IPS-18c (cell line): Measurements from ENCODE around the gene DISP3.
A peak's percentile ranks its signal among the peaks of the same experiment; 100 is the strongest.

ENCODE experiments used
- H3K4me3 ChIP-seq: 2 replicates; pipeline ENCODE4 v1.7.0; 2013; ENCODE audit warnings: low read depth, mild to moderate bottlenecking, low read length, moderate library complexity; ENCODE audit not compliant: insufficient read depth
- H3K9me3 ChIP-seq: one replicate; pipeline ENCODE4 v1.6.1; 2013; ENCODE audit warnings: mild to moderate bottlenecking, low read length, moderate library complexity; ENCODE audit not compliant: control insufficient read depth, insufficient read depth

The DISP3 gene

DNA sequence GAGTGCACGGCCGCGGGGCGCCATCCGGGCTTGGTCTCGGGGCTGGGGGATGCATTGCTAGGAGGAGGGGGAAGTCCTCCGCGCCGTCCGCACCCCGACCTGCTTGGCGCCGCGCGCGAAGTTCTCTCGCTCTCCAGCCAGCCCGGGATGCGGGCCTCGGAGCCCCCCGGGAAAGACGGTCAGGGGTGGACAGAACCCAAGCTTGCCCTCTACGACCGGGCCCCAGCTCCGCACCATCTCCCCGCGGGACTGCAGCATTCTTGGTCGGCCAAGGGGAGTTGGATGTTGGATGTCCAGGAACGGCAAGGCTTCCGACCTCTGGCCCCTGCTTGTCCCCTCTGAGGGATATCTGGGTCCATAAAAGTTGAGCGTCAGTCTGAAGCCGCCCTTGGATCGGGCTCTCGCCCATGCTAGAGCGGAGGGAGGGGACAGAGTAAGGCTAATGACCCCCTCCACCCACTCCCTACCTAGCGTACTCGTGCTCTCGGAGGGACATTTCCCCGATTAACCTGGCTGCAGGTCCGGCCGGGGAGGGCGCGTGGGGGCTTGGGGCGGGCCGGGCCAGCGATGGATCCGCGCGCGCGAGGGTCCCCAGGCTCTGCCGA is 522 bp downstream of the DISP3 start:
- H3K9me3 ChIP-seq: no peaks in the 10 kb centered on the region
- H3K4me3 ChIP-seq: peak overlapping the region; percentile 92

DNA sequence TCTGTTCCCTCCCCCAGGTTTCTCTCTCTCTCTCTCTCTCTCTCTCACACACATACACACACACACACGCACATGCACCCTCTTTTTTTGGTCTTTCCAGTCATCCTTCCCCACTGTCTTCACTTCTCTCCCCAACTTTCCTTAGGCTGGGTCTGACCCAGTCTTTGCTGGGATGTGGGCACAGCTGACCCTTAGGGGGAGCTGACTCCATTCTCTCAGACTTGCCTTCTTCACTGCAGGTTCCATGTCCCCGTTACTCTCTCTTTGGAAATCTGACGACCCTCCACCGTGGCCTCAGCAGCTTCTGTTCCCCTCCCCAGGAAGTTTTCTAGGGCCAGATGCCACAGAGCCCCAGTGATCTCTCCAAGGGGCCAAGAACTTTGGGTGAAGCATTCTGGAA is 2.1 kb downstream of the DISP3 start:
- Histone ChIP-seq H3K4me3 (no peak overlapping the region), H3K9me3 (no peaks in the 10 kb centered on the region)

DNA sequence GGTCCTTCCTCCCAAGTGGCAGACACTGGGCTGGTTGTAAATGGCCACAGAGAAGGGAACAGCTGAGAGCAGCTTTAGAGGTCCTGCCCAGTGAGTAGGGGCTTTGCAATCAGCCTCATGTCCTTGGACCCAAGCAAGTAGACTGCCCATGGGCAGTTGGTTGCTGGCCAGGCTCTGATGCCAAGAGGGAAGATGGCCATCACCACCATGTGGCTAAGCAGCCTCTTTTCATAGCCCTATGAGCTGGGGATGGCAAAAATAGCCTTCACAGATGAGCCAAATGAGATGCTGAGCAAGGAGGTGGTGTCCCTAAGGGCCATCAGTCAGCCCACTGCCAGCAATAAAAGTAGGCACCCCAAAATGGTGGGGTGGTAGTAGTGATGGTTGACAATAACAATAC is 3.2 kb downstream of the DISP3 start:
- Histone ChIP-seq H3K4me3 (no peak overlapping the region), H3K9me3 (no peaks in the 10 kb centered on the region)

DNA sequence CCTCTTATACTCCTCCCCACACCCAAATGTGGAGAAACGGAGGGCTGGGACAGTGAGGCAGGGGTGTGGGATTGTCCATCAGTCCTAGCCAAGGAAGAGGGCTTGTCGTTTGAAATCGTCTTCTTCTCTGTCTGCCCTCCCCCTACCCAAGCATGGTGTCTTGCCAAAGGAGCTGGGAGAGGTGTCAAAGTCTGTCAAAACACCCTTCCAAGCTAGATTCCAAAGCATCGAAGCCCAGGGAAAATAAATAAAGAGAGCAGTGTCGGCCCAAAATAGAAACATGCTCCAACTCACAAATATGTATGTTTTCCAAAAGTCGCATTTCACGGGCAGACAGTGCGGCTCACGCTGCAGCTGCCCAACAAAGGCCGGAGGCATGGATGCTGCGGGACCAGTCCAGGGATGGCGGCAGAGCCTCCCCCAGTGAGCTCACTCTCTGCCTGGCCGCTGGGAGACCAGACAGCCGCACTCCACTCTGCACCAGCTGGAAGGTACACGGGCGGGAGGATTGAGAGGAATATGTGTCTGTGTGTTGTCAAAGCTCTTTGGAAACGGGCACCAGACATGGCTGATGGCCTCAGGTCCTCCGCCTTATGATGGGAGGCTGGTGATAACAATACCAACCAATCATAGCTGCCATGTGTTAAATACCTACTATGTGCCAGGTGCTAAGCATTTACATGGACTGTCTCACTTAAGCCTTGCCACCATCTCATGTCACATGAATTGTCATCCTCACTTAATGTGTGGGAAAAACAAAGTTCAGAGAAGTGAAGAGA is 3.9 kb downstream of the DISP3 start:
- Histone ChIP-seq H3K9me3 (no peaks in the 10 kb centered on the region), H3K4me3 (no peak overlapping the region)

DNA sequence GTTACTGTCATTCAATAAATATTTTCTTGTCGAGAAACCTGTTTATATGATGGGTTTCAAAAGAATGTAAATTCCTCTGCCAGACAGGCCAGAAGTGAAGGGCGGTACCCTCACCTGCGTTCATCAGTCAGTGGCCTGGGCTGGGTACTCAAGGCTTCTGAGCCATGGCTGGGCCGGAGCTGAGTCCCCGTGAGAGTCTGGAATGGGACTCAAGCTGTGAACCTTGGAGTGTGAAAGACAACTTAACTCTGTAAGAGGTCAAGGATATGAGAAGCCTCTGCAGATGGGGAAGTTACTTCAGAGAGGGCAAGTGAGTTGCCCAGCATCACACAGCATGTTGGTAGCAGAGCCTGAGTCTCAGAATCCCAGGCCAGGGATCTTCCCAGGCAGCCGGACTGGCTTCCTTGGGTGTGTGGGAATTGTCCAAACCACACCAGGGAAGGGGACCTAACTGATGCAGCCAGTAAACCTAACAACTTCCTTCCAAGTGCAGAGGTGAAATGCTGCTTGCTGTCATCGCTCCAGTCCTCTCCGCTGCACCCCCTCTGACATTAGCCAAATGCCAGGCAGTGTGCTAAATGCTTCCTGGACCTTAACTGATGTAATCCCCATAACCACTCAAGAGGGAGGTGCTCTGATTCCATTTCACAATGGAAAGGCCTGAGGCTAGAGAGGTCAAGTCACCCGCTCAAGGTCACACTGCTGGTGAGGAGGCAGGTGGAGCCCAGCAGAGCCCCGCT is 4.8 kb downstream of the DISP3 start:
- no peaks in the 10 kb centered on the region for H3K9me3 ChIP-seq

DNA sequence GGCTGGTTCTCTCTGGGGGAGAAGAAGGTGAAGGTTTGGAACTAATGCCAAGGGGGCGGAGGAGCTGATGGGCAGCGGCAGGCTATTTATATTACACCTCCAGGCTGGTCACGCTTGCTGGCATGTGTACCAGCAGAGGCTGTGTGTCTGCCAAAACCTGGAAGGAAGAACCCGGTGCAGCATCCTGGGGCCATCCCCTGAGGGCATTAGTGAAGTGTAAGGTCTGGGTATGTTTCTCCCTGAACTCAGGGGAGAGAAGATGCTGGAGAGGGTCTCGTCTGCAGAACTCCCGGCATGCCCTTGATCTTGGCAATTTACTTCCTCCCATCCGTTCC is 5.3 kb downstream of the DISP3 start:
- no peak overlapping the region for H3K4me3 ChIP-seq
- H3K9me3 ChIP-seq: no peaks in the 10 kb centered on the region

More for the DNA sequence above, 4.8 kb downstream of the DISP3 start:
- no peak overlapping the region for H3K4me3 ChIP-seq

DNA sequence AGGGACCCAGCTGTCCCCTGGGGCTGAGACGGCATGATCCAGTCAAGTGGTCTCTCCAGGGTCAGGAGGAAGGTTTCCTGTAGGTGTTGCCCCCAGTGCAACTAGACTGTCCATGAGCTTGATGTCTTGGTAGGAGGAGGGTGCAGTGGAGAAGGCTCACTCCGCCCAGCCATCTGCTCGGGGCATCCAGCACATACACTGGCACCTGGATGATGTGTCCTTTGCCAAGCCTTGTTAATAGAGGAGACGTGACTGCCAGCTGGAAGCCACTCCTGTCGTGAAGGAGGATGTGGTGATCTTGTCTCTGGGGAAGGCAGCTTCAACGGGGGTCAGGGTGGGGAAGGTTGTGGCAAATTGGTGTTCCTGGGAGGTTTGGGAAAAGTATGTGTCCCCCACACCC is 6.2 kb downstream of the DISP3 start:
- Histone ChIP-seq H3K4me3 (no peak overlapping the region), H3K9me3 (no peaks in the 10 kb centered on the region)

DNA sequence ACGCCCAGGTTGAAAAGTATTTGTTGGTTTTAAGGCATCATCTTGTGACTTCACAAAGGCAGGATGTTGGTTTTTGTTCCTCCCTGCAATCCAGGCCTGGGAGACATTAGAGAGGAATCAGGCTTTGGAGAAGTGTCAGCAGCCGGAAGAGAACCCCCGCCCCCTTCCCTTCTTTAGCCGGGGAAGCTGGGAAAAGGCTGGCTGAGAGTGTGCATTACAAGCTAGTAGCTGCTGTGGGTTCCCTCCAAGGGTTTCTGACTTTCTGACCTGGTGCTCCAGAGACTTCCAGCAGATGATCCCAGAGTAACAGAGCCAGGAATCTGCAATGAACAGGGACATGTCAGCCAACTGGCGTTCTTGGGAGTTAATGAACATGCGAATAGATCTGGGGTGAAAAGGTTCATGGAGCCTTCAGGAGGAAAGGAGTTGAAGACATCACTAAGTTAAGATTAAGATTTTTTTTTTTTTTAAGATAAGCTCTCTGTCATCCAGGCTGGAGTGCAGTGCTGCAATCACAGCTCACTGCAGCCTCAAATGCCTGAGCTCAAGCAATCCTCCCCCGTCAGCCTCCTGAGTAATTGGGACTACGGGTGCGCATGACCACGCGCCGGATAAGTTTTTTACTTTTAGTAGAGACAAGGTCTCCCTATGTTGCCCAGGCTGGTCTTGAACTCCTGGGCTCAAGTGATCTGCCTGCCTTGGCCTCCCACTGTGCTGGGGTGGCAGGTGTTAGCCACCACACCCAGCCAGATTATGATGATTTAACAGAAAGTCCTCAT is 7.5 kb downstream of the DISP3 start:
- Histone ChIP-seq H3K4me3 (no peak overlapping the region), H3K9me3 (no peaks in the 10 kb centered on the region)

DNA sequence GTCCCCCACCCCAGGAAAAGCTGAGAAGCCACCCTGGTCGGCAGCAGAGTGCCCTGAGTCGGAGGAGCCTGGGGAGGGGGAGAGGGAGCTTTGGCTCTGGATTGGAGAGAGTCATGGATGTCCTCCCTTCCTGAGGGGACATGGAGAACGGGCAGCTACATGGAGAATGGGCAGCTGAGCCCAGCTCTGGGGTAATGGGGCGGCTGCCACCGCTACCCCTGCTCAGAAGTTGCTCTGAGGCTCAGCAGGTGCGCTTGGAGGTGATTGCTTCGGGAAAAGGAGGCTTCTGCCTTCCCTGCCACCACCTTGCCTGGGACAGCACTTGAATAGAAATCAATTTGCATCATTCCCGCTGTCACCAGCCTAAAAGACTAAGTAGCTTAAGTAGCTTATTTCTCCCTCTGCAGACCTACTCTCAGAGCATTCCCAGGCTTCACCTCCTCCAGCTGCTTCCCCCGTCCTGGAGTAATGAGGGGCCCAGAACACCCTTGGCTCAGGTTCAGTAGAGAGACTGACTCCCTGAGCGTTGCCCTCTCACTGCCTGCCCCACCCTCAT is 8.3 kb downstream of the DISP3 start:
- Histone ChIP-seq H3K9me3 (no peaks in the 10 kb centered on the region), H3K4me3 (no peak overlapping the region)

DNA sequence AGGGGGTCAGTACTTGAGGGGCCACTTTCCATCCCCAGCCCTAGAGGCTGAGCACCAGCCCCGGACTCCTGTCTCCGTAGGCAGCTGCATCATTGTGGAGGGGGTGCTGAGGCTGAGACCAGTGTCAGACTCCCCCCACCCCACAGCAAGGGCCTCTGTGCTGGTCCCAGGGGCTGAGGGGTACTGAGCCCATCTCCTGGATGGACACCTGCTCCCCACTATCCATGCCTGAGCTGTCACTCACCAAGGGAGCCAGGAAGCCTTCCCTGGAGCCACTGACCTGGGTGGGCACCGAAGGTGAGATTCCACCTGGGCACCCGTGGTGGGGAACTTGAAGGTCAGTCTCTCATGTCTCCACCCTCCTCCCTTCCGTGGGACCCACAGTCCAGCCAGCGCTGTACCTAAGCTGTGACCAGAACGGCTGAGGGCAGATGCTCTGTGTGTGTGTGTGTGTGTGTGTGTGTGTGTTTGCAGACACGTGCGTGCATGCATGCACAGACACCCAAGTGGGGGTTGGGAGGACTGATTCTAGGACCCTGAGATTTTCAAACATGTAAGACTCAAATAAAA is 9.3 kb downstream of the DISP3 start:
- Histone ChIP-seq H3K9me3 (no peaks in the 10 kb centered on the region), H3K4me3 (no peak overlapping the region)

DNA sequence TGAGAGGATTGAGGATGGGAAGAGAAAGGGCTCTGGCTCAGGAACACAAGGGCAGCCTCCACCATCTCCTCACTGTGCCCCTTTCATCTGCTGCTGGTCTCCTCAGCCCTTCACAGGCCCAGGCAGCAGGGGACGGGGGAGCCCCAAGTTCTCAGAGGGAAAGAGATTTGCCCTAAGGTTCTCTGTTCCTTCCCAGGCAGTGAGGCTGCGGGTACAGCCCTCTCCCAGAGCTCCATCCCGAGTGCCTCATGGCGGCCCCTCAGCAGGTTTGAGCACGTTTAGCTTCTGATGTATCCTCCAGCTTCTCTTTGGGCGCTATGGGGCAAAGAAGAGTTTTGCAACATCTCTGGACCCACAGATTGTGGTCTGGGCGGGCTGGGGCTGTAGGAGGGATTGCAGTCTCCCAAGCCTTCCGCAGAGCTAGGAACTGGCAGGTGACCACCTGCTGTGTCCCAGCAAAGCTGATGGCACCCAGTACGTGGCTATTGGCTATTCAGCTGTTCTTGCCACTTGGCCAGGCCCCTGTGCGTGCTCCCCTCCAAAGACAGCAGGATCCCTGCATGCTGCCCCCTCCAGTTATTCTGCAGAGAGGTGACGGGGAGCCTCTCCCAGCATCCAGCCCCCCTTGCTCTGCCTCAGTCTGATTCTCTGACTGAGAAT is 10.1 kb downstream of the DISP3 start:
- no peak overlapping the region for H3K4me3 ChIP-seq
- H3K9me3 ChIP-seq: no peaks in the 10 kb centered on the region

DNA sequence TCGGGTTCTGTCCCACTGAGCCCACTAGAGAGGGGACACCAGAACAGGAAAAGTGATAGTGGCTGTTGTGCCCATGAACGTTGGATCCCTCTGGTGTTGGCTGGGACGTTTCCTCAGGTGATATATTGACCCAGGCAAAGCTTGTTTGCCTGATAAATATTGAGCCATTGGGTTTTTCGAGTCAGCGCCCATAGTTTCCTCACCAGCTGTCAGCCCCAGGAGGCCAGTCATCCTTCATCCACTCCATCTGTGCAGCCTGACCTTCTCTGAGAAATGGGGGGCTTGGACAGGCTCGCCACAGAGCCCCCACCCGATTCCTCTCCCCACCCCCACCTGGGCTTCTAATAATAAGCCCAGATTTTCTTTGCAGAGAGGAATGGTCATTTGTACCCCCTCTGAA is 13.3 kb downstream of the DISP3 start:
- H3K4me3 ChIP-seq: no peak overlapping the region
- H3K9me3 ChIP-seq: no peaks in the 10 kb centered on the region

DNA sequence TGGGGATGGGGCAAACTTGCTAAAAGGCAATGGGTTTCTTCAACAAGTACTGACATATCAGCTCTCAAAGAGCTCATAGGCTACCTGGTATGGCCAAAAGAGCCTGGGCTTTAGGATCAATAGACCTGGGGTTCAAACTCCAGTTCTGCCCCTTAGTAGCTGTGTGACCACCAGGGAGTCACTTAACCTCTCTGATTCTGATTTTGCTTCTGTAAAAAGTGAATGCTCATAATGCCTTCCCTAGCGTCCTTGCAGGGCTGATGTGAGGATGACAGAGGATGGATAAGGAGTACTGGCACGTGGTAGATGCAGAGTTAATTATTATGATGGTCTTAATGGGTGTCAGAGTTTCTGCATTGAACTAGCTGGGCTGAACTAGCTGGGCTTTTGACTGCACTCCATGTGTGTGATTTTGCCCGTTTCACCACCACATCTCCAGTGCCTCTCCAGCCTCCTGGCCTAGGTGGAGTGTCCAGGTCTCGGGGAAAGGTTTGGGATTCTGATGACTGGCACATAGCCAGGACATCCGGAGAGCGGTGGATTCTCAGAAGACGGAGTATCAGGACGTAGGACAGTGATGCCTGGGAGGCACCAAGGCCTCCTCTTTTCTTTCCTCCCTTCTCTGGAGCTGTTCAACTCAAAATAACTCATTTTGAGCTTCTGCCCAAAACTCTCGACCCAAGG is 15.2 kb downstream of the DISP3 start:
- H3K4me3 ChIP-seq: no peak overlapping the region

DNA sequence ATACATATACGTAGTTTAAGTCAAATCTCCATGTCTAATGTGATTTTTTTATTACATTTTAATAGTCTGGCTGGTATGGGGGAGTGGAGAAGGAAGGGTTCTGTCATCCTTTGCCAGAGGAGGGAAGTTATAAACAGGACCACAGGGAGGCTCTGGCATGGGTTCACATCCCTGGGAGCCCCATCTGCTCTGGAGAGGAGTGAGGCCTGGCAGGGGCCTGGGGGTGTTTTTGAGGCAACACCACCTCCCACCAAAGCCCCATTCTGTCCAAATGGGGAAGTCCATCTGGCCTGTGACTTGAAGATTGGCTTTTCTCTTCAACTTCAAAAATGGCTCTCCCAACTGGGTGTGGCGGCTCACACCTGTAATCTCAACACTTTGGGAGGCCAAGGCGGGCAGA is 15.8 kb downstream of the DISP3 start:
- H3K4me3 ChIP-seq: no peak overlapping the region

More for the DNA sequence above, 15.2 kb downstream of the DISP3 start:
- H3K9me3 ChIP-seq: no peaks in the 10 kb centered on the region

DNA sequence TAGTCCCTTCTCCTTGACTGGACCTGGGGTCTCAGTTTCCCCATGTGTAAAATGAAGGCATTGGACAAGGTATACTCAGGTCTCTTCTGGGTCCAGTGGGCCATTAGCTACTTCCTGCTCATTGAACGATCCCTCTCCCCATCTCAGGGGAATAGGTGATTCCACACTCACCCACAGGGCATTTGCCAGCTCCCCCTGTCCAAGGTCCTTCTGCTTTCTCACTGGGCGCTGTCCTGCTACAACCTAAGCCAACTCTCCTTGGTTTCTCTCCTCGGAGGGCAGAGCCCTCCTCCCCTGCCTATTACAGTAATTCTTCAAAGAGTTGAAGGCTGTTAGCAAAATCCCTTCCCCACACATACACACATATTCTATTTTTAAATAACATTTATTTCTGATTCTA is 16.6 kb downstream of the DISP3 start:
- H3K9me3 ChIP-seq: no peaks in the 10 kb centered on the region
- no peak overlapping the region for H3K4me3 ChIP-seq

More for the DNA sequence above, 15.8 kb downstream of the DISP3 start:
- H3K9me3 ChIP-seq: no peaks in the 10 kb centered on the region

DNA sequence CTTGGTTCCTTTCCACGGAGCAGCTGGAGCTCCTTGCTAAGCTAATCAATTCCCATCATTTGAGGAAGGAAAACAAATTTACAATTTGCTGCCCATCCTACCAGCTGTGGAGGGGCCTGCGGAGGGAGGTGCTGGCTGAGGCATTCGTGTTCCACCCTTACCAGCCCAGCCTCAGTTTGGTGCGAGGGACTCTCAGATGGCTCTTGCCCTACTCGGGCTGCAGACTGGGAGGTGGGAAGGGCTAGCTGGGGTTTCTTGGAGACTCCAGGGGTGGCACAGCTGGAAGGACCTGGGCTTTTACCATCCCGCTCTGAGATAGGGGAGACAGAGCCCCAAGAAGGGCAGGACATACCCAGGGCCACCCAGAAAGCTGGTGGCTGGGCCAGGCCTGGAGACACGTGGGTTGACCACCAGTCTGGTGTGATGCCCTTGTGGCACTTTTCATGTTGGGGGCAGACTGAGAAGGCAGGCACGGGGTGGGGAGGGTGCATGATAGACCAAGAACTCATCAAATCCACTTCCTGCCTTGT is 17.7 kb downstream of the DISP3 start:
- H3K4me3 ChIP-seq: no peak overlapping the region

More for the DNA sequence above, 17.7 kb downstream of the DISP3 start:
- H3K9me3 ChIP-seq: no peaks in the 10 kb centered on the region
